GM23338 (cell line): ENCODE results near the gene KDR. TPM values are rescaled to one million over a fixed set of nuclear protein-coding genes. Genes with fewer than 3 reads are reported as not detected.

Experiments
- ATAC-seq: fragments of 200-7000 bp; cut with Tn5 transposase; 3 replicates; pipeline ENCODE4 v1.9.1; 2020
- DNase-seq: peaks from one replicate; pipeline ENCODE4 v3.0.0-alpha.2; 2015; ENCODE audit warnings: low spot score
- H2AFZ ChIP-seq: fragments of 200-600 bp; sonication (generic); 2 replicates; pipeline ENCODE4 v1.8.0; 2016; ENCODE audit warnings: antibody characterized with exemption, mild to moderate bottlenecking, moderate library complexity
- H3F3A ChIP-seq: fragments of 200-600 bp; sonication (generic); replicated peaks from 2 replicates; pipeline ENCODE4 v1.8.0; 2017; ENCODE audit warnings: antibody characterized with exemption, mixed run types, low read depth
- H3K27ac ChIP-seq: fragments of 200-600 bp; sonication (generic); 2 replicates; pipeline ENCODE4 v1.6.1; 2016; ENCODE audit warnings: low read depth
- H3K27me3 ChIP-seq: fragments of 200-600 bp; sonication (generic); 2 replicates; pipeline ENCODE4 v1.8.0; 2016; ENCODE audit warnings: mild to moderate bottlenecking, mixed run types, moderate library complexity; ENCODE audit not compliant: insufficient read depth
- H3K36me3 ChIP-seq: fragments of 200-600 bp; sonication (generic); 2 replicates; pipeline ENCODE4 v1.8.0; 2016; ENCODE audit warnings: mild to moderate bottlenecking; ENCODE audit not compliant: insufficient read depth
- H3K4me1 ChIP-seq: fragments of 200-600 bp; sonication (generic); 2 replicates; pipeline ENCODE4 v1.8.0; 2016; ENCODE audit warnings: mild to moderate bottlenecking, moderate library complexity; ENCODE audit not compliant: insufficient read depth
- H3K4me2 ChIP-seq: fragments of 200-600 bp; sonication (generic); 2 replicates; pipeline ENCODE4 v1.7.1; 2017; ENCODE audit warnings: mixed run types
- H3K4me3 ChIP-seq: fragments of 200-600 bp; sonication (generic); 2 replicates; pipeline ENCODE4 v1.6.1; 2016; ENCODE audit warnings: mixed run types
- H3K79me2 ChIP-seq: fragments of 200-600 bp; sonication (generic); replicated peaks from 2 replicates; pipeline ENCODE4 v1.8.0; 2017; ENCODE audit warnings: mild to moderate bottlenecking; ENCODE audit not compliant: insufficient read depth
- H3K9me2 ChIP-seq: fragments of 200-600 bp; sonication (generic); 2 replicates; pipeline ENCODE4 v1.8.0; 2017; ENCODE audit not compliant: insufficient read depth
- H4K20me1 ChIP-seq: fragments of 200-600 bp; sonication (generic); replicated peaks from 2 replicates; pipeline ENCODE4 v1.8.0; 2017; ENCODE audit warnings: mild to moderate bottlenecking; ENCODE audit not compliant: insufficient read depth
- H3K27ac Mint-ChIP-seq: 2 replicates; pipeline ENCODE4 v1.8.0; 2020; ENCODE audit warnings: inconsistent platforms, mild to moderate bottlenecking, moderate library complexity, mixed read lengths
- H3K27me3 Mint-ChIP-seq: 3 replicates; pipeline ENCODE4 v1.8.0; 2022; ENCODE audit warnings: low read depth, mild to moderate bottlenecking, moderate library complexity, mixed read lengths, inconsistent platforms; ENCODE audit not compliant: insufficient read depth, poor library complexity
- H3K36me3 Mint-ChIP-seq: 3 replicates; pipeline ENCODE4 v1.8.0; 2021; ENCODE audit warnings: low read depth, mild to moderate bottlenecking, inconsistent platforms, moderate library complexity, mixed read lengths
- H3K4me1 Mint-ChIP-seq: 3 replicates; pipeline ENCODE4 v1.8.0; 2020; ENCODE audit warnings: mild to moderate bottlenecking, inconsistent platforms, mixed read lengths
- H3K4me3 Mint-ChIP-seq: 3 replicates; pipeline ENCODE4 v1.8.0; 2021; ENCODE audit warnings: moderate library complexity, mild to moderate bottlenecking, inconsistent platforms, mixed read lengths
- H3K9me3 Mint-ChIP-seq: 3 replicates; pipeline ENCODE4 v1.8.0; 2020; ENCODE audit warnings: moderate library complexity, mild to moderate bottlenecking, inconsistent platforms, mixed read lengths
- CREB1 ChIP-seq: fragments of 250-450 bp; sonication (Bioruptor Pico); IDR thresholded peaks from 2 replicates; pipeline ENCODE4 v1.5.0; 2020; ENCODE audit warnings: low read depth, mild to moderate bottlenecking, moderate library complexity
- EZH2phosphoT487 ChIP-seq: fragments of 200-600 bp; sonication (generic); IDR thresholded peaks from one replicate; pipeline ENCODE4 v1.8.1; 2018; ENCODE audit warnings: antibody characterized with exemption; ENCODE audit not compliant: unreplicated experiment
- JUNB ChIP-seq: IDR thresholded peaks from one replicate; pipeline ENCODE4 v1.6.1; 2016; ENCODE audit warnings: antibody characterized with exemption; ENCODE audit not compliant: unreplicated experiment
- POLR2AphosphoS5 ChIP-seq: IDR thresholded peaks from 2 replicates; pipeline ENCODE4 v1.6.1; 2016; ENCODE audit warnings: antibody characterized with exemption, low read depth
- STAT1 ChIP-seq: IDR thresholded peaks from one replicate; pipeline ENCODE4 v1.6.1; 2016; ENCODE audit warnings: antibody characterized with exemption; ENCODE audit not compliant: unreplicated experiment
- ZNF114 ChIP-seq: fragments of 250-450 bp; sonication (Bioruptor Pico); IDR thresholded peaks from 2 replicates; pipeline ENCODE4 v1.5.0; 2020; ENCODE audit warnings: mild to moderate bottlenecking, moderate library complexity
- ZNF331 ChIP-seq: fragments of 250-450 bp; sonication (Bioruptor Pico); IDR thresholded peaks from 2 replicates; pipeline ENCODE4 v1.5.0; 2020; ENCODE audit warnings: low read depth, mild to moderate bottlenecking, moderate library complexity
- polyA plus RNA-seq: library from polyadenylated mRNA; unstranded; fragments of >200 nt; fragmentation: Nextera tagmentation; extraction: Ambion mirVana; gene quantifications from 2 replicates; pipeline ENCODE4 v1.2.1, GENCODE V29; 2016
- total RNA-seq: library from RNA; depleted of rRNA; stranded (reverse); fragments of >200 nt; shearing (Covaris generic); gene quantifications from 2 replicates; pipeline ENCODE4 v1.2.3, GENCODE V29; 2014
- TF ChIP-seq, protein P1 (sequence below): fragments of 250-450 bp; sonication (Bioruptor Pico); IDR thresholded peaks from 2 replicates; pipeline ENCODE4 v1.5.0; 2020; ENCODE audit warnings: mild to moderate bottlenecking, moderate library complexity
- TF ChIP-seq, protein P2 (sequence below): IDR thresholded peaks from 2 replicates; pipeline ENCODE4 v1.6.1; 2016; ENCODE audit warnings: antibody characterized with exemption
- TF ChIP-seq, protein P3 (sequence below): IDR thresholded peaks from one replicate; pipeline ENCODE4 v1.6.1; 2018; ENCODE audit warnings: antibody characterized with exemption; ENCODE audit not compliant: unreplicated experiment
- TF ChIP-seq, protein P4 (sequence below), 2 experiments: fragments of 200-600 bp in 1 of 2; sonication (generic) in 1 of 2; conservative IDR thresholded peaks; 2 replicates each; pipeline versions ENCODE4 v1.5.1 to v1.6.1; 2016 to 2017; ENCODE audit warnings: antibody characterized with exemption in 2 of 2, low read depth in 2 of 2, mild to moderate bottlenecking in 2 of 2, moderate library complexity in 1 of 2

The KDR gene
- total and polyA plus RNA-seq, 2 experiments from 2014 or later = 27.9 to 109 TPM

DNA sequence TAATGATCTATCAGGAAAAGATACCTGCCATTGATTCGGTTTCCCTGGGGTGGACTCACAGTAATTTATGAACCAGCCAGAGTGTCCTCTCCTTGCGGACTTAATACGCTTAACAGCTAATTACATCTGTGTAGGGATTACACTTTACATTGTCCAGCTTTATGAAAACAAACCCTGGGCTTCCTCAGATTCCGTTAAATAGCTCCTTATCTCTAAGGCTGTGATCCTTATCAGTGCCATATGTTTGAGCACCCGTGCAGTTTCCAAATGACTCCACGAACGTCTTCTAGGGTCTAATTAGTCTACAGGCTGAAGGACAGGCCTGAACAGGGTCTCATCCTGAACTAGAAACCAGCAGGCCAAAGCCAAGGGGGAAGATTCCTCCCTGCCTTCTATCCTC, 56.9 kb downstream of the KDR start (continued):
- TF ChIP-seq, protein P1, sequence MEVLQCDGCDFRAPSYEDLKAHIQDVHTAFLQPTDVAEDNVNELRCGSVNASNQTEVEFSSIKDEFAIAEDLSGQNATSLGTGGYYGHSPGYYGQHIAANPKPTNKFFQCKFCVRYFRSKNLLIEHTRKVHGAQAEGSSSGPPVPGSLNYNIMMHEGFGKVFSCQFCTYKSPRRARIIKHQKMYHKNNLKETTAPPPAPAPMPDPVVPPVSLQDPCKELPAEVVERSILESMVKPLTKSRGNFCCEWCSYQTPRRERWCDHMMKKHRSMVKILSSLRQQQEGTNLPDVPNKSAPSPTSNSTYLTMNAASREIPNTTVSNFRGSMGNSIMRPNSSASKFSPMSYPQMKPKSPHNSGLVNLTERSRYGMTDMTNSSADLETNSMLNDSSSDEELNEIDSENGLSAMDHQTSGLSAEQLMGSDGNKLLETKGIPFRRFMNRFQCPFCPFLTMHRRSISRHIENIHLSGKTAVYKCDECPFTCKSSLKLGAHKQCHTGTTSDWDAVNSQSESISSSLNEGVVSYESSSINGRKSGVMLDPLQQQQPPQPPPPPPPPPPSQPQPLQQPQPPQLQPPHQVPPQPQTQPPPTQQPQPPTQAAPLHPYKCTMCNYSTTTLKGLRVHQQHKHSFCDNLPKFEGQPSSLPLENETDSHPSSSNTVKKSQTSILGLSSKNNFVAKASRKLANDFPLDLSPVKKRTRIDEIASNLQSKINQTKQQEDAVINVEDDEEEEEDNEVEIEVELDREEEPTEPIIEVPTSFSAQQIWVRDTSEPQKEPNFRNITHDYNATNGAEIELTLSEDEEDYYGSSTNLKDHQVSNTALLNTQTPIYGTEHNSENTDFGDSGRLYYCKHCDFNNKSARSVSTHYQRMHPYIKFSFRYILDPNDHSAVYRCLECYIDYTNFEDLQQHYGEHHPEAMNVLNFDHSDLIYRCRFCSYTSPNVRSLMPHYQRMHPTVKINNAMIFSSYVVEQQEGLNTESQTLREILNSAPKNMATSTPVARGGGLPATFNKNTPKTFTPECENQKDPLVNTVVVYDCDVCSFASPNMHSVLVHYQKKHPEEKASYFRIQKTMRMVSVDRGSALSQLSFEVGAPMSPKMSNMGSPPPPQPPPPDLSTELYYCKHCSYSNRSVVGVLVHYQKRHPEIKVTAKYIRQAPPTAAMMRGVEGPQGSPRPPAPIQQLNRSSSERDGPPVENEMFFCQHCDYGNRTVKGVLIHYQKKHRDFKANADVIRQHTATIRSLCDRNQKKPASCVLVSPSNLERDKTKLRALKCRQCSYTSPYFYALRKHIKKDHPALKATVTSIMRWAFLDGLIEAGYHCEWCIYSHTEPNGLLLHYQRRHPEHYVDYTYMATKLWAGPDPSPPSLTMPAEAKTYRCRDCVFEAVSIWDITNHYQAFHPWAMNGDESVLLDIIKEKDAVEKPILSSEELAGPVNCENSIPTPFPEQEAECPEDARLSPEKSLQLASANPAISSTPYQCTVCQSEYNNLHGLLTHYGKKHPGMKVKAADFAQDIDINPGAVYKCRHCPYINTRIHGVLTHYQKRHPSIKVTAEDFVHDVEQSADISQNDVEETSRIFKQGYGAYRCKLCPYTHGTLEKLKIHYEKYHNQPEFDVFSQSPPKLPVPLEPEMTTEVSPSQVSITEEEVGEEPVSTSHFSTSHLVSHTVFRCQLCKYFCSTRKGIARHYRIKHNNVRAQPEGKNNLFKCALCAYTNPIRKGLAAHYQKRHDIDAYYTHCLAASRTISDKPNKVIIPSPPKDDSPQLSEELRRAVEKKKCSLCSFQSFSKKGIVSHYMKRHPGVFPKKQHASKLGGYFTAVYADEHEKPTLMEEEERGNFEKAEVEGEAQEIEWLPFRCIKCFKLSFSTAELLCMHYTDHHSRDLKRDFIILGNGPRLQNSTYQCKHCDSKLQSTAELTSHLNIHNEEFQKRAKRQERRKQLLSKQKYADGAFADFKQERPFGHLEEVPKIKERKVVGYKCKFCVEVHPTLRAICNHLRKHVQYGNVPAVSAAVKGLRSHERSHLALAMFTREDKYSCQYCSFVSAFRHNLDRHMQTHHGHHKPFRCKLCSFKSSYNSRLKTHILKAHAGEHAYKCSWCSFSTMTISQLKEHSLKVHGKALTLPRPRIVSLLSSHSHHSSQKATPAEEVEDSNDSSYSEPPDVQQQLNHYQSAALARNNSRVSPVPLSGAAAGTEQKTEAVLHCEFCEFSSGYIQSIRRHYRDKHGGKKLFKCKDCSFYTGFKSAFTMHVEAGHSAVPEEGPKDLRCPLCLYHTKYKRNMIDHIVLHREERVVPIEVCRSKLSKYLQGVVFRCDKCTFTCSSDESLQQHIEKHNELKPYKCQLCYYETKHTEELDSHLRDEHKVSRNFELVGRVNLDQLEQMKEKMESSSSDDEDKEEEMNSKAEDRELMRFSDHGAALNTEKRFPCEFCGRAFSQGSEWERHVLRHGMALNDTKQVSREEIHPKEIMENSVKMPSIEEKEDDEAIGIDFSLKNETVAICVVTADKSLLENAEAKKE (CRISPR knock-in tag) = no peak
- no peak for TF ChIP-seq POLR2AphosphoS5
- TF ChIP-seq EZH2phosphoT487 = no peak
- TF ChIP-seq STAT1 = no peak

DNA sequence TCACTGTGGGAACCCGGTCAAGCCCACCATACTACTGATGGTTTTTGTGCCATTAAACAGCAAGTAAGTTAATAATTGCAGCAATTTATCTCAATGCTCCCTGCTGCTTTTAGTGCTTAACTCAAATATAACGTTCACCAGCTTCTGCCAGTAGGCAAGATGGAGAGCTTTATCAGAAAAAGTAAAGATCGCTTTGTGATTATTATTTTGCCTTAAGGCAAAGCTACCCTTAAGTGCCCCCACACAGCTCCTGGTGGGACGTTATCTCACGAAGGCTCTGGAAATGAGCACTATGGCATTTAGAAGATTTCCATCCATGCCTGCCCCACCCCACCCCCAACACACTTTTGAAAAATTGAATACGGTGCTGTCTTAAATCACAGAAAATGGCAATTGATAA, 59.4 kb downstream of the KDR start:
- H2AFZ ChIP-seq = no peak overlapping the region
- H3K4me2 ChIP-seq = no peak overlapping the region
- H3K36me3 ChIP-seq = no peaks in the 10 kb centered on the region
- no peaks in the 10 kb centered on the region for H3K9me2 ChIP-seq
- Mint-ChIP-seq H3K27me3 (no peaks in the 10 kb centered on the region), H3K4me3 (no peak overlapping the region), H3K4me1 (no peaks in the 10 kb centered on the region), H3K27ac (no peak overlapping the region), H3K36me3 (peaks cover 3% of the 10 kb centered on the region; the same call in 1 of the 3 replicates), H3K9me3 (peaks cover 6% of the 10 kb centered on the region; the same call in 2 of the 3 replicates)
- H3K79me2 ChIP-seq = no peaks in the 10 kb centered on the region
- no peak overlapping the region for H3K4me3 ChIP-seq
- ATAC-seq = no peak
- no peaks in the 10 kb centered on the region for H3K4me1 ChIP-seq
- DNase-seq = no peak
- no peaks in the 10 kb centered on the region for H3F3A ChIP-seq
- H3K27ac ChIP-seq = no peak overlapping the region
- H3K27me3 ChIP-seq = no peaks in the 10 kb centered on the region
- H4K20me1 ChIP-seq = no peaks in the 10 kb centered on the region
- TF ChIP-seq, protein P2, sequence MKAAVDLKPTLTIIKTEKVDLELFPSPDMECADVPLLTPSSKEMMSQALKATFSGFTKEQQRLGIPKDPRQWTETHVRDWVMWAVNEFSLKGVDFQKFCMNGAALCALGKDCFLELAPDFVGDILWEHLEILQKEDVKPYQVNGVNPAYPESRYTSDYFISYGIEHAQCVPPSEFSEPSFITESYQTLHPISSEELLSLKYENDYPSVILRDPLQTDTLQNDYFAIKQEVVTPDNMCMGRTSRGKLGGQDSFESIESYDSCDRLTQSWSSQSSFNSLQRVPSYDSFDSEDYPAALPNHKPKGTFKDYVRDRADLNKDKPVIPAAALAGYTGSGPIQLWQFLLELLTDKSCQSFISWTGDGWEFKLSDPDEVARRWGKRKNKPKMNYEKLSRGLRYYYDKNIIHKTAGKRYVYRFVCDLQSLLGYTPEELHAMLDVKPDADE = no peak
- no peak for TF ChIP-seq POLR2AphosphoS5
- TF ChIP-seq ZNF331 (CRISPR knock-in tag) = no peak
- TF ChIP-seq, protein P3, sequence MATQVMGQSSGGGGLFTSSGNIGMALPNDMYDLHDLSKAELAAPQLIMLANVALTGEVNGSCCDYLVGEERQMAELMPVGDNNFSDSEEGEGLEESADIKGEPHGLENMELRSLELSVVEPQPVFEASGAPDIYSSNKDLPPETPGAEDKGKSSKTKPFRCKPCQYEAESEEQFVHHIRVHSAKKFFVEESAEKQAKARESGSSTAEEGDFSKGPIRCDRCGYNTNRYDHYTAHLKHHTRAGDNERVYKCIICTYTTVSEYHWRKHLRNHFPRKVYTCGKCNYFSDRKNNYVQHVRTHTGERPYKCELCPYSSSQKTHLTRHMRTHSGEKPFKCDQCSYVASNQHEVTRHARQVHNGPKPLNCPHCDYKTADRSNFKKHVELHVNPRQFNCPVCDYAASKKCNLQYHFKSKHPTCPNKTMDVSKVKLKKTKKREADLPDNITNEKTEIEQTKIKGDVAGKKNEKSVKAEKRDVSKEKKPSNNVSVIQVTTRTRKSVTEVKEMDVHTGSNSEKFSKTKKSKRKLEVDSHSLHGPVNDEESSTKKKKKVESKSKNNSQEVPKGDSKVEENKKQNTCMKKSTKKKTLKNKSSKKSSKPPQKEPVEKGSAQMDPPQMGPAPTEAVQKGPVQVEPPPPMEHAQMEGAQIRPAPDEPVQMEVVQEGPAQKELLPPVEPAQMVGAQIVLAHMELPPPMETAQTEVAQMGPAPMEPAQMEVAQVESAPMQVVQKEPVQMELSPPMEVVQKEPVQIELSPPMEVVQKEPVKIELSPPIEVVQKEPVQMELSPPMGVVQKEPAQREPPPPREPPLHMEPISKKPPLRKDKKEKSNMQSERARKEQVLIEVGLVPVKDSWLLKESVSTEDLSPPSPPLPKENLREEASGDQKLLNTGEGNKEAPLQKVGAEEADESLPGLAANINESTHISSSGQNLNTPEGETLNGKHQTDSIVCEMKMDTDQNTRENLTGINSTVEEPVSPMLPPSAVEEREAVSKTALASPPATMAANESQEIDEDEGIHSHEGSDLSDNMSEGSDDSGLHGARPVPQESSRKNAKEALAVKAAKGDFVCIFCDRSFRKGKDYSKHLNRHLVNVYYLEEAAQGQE = no peak
- no peak for TF ChIP-seq JUNB
- TF ChIP-seq CREB1 = no peak
- no peak for TF ChIP-seq ZNF114 (CRISPR knock-in tag)
- TF ChIP-seq, protein P4, sequence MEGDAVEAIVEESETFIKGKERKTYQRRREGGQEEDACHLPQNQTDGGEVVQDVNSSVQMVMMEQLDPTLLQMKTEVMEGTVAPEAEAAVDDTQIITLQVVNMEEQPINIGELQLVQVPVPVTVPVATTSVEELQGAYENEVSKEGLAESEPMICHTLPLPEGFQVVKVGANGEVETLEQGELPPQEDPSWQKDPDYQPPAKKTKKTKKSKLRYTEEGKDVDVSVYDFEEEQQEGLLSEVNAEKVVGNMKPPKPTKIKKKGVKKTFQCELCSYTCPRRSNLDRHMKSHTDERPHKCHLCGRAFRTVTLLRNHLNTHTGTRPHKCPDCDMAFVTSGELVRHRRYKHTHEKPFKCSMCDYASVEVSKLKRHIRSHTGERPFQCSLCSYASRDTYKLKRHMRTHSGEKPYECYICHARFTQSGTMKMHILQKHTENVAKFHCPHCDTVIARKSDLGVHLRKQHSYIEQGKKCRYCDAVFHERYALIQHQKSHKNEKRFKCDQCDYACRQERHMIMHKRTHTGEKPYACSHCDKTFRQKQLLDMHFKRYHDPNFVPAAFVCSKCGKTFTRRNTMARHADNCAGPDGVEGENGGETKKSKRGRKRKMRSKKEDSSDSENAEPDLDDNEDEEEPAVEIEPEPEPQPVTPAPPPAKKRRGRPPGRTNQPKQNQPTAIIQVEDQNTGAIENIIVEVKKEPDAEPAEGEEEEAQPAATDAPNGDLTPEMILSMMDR (conservative IDR thresholded peaks at IDR 0.05; ENCODE audit: low read depth in 2 of 2) = no peak
